GM12878 (cell line): ENCODE results near the gene OR10H3.

ENCODE experiments used
- CBFB ChIP-seq: IDR thresholded peaks from 2 replicates; pipeline ENCODE4 v1.6.1; 2016; ENCODE audit warnings: antibody characterized with exemption, low read depth
- CBX5 ChIP-seq: sonication (generic); IDR thresholded peaks from 2 replicates; pipeline ENCODE4 v1.6.1; 2016; ENCODE audit warnings: low read depth, moderate library complexity, mild to moderate bottlenecking, inconsistent platforms
- CHD2 ChIP-seq: IDR thresholded peaks from 2 replicates; pipeline ENCODE4 v1.6.1; 2011; ENCODE audit warnings: low read depth, low read length, improper control_type of control experiment, borderline replicate concordance
- EGR1 ChIP-seq, 2 experiments: IDR thresholded peaks; 1 replicate in 1 of 2; 2 replicates in 1 of 2; pipeline ENCODE4 v1.6.1; 2011 to 2012; ENCODE audit warnings: low read depth in 2 of 2, low read length in 2 of 2, borderline replicate concordance in 1 of 2, mild to moderate bottlenecking in 1 of 2, moderate library complexity in 1 of 2
- POLR2A ChIP-seq: IDR thresholded peaks from 2 replicates; pipeline ENCODE4 v1.6.1; 2011; ENCODE audit warnings: low read depth, mild to moderate bottlenecking, low read length
- RB1 ChIP-seq: fragments of 450-650 bp; formaldehyde crosslinking; IDR thresholded peaks from 2 replicates; pipeline ENCODE4 v1.6.1; 2017; ENCODE audit warnings: mild to moderate bottlenecking, borderline replicate concordance
- RBBP5 ChIP-seq: fragments of 200-600 bp; sonication (generic); conservative IDR thresholded peaks from 2 replicates; pipeline ENCODE4 v1.6.1; 2016
- SMC3 ChIP-seq: IDR thresholded peaks from 2 replicates; pipeline ENCODE4 v1.6.1; 2011; ENCODE audit warnings: low read length, improper control_type of control experiment, borderline replicate concordance
- ZBED1 ChIP-seq: IDR thresholded peaks from 2 replicates; pipeline ENCODE4 v1.6.1; 2016; ENCODE audit warnings: borderline replicate concordance
- ZNF217 ChIP-seq: fragments of 450-650 bp; IDR thresholded peaks from 2 replicates; pipeline ENCODE4 v1.6.1; 2017; ENCODE audit warnings: antibody characterized with exemption, mild to moderate bottlenecking
- TF ChIP-seq, protein P1 (sequence below), 3 experiments: IDR thresholded peaks in 2 of 3; conservative IDR thresholded peaks in 1 of 3; 2 replicates each; pipeline ENCODE4 v1.5.1; 2011; ENCODE audit warnings: low read depth in 3 of 3, low read length in 3 of 3, mild to moderate bottlenecking in 3 of 3, control low read depth in 2 of 3, moderate library complexity in 2 of 3, inconsistent platforms in 1 of 3, mixed read lengths in 1 of 3; ENCODE audit not compliant: control insufficient read depth in 2 of 3, insufficient read depth in 1 of 3; ENCODE audit errors: extremely low read depth in 1 of 3
- TF ChIP-seq, protein P2 (sequence below): IDR thresholded peaks from 2 replicates; pipeline ENCODE4 v1.6.1; 2011; ENCODE audit warnings: low read depth, mild to moderate bottlenecking, low read length, moderate library complexity, borderline replicate concordance; ENCODE audit errors: extremely low read depth
- TF ChIP-seq, protein P3 (sequence below): IDR thresholded peaks from 2 replicates; pipeline ENCODE4 v1.6.1; 2012; ENCODE audit warnings: low read length, inconsistent platforms
- TF ChIP-seq, protein P4 (sequence below): IDR thresholded peaks from 2 replicates; pipeline ENCODE4 v1.6.1; 2011; ENCODE audit warnings: low read depth, low read length, improper control_type of control experiment, borderline replicate concordance

DNA sequence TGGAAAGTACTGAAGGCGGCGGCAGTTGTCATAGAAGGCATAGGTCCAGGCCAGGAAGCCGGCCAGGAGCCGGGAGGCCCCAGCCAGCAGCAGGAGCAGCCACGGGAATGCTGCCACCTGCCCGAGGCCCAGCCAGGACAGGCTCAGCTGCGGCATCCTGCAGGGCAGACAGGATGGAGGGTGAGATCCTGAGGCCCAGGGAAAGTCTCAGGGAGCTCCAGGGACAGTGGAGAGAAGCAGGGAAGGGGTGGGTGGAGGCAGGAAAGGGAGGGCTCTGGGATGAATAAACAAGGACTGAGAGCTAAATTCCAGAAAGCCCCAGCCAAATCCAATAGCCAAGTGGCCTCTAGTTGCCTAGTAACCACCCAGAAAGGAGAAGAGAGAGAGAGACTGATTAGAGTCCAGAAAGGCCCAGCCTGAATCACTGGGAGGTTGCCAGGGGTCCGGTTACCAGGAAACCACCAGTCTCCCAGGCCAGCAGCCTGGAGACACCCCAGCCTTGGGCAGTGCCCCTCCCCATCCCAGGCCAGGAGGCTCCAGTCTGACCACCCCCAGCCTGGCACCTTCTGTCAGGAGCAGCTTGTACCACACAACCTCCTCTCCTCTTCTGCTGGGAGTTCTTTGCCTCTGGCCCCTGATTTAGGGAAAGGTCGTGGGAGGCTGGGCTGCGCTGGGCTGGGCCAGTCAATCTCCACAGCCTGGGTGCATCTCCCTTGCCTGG, 42.1 kb downstream of the OR10H3 start:
- TF ChIP-seq, protein P1, sequence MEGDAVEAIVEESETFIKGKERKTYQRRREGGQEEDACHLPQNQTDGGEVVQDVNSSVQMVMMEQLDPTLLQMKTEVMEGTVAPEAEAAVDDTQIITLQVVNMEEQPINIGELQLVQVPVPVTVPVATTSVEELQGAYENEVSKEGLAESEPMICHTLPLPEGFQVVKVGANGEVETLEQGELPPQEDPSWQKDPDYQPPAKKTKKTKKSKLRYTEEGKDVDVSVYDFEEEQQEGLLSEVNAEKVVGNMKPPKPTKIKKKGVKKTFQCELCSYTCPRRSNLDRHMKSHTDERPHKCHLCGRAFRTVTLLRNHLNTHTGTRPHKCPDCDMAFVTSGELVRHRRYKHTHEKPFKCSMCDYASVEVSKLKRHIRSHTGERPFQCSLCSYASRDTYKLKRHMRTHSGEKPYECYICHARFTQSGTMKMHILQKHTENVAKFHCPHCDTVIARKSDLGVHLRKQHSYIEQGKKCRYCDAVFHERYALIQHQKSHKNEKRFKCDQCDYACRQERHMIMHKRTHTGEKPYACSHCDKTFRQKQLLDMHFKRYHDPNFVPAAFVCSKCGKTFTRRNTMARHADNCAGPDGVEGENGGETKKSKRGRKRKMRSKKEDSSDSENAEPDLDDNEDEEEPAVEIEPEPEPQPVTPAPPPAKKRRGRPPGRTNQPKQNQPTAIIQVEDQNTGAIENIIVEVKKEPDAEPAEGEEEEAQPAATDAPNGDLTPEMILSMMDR (IDR thresholded peaks at IDR 0.05 in 2 of 3, conservative IDR thresholded peaks at IDR 0.05 in 1 of 3; ENCODE audit: control insufficient read depth in 2 of 3, extremely low read depth in 1 of 3, insufficient read depth in 1 of 3, low read depth in 3 of 3, low read length in 3 of 3): no peak
- TF ChIP-seq POLR2A (no peak), SMC3 (no peak), RB1 (no peak), ZNF217 (no peak), CBFB (no peak), CBX5 (no peak), CHD2 (no peak), ZBED1 (no peak), RBBP5 (no peak), EGR1 (IDR thresholded peaks at IDR 0.05; ENCODE audit: borderline replicate concordance in 1 of 2, low read depth in 2 of 2, low read length in 2 of 2) (no peak)
- TF ChIP-seq, protein P2, sequence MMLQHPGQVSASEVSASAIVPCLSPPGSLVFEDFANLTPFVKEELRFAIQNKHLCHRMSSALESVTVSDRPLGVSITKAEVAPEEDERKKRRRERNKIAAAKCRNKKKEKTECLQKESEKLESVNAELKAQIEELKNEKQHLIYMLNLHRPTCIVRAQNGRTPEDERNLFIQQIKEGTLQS: no peak
- TF ChIP-seq, protein P3, sequence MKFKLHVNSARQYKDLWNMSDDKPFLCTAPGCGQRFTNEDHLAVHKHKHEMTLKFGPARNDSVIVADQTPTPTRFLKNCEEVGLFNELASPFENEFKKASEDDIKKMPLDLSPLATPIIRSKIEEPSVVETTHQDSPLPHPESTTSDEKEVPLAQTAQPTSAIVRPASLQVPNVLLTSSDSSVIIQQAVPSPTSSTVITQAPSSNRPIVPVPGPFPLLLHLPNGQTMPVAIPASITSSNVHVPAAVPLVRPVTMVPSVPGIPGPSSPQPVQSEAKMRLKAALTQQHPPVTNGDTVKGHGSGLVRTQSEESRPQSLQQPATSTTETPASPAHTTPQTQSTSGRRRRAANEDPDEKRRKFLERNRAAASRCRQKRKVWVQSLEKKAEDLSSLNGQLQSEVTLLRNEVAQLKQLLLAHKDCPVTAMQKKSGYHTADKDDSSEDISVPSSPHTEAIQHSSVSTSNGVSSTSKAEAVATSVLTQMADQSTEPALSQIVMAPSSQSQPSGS: no peak
- TF ChIP-seq, protein P4, sequence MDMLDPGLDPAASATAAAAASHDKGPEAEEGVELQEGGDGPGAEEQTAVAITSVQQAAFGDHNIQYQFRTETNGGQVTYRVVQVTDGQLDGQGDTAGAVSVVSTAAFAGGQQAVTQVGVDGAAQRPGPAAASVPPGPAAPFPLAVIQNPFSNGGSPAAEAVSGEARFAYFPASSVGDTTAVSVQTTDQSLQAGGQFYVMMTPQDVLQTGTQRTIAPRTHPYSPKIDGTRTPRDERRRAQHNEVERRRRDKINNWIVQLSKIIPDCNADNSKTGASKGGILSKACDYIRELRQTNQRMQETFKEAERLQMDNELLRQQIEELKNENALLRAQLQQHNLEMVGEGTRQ: no peak
